Measurements from ENCODE around the gene TAF1D.

TAF1D gene

GRCh38 chr11:93732237-93732892 is 8.9 kb downstream of the TAF1D start:
- no CpG with 5 or more reads among the region's 4 CpGs for WGBS, 2 donors (ENCODE audit: extremely low coverage in 2 of 2, insufficient read length in 2 of 2, insufficient replicate concordance in 1 of 2)
- Histone ChIP-seq H3K79me1 (ENCODE audit: low read depth, low read length) (no peaks in the 10 kb centered on the region), H2BK120ac (ENCODE audit: low read depth, low read length) (no peak overlapping the region), H3K9ac (ENCODE audit: low read depth, low read length, poor library complexity) (no peak overlapping the region), H4K8ac (ENCODE audit: low read depth, low read length) (no peak overlapping the region), H3K23ac (ENCODE audit: low read depth, low read length, poor library complexity) (no peak overlapping the region), H3K4me3 (ENCODE audit: low read length in 2 of 2) (no peak overlapping the region), H2BK15ac (ENCODE audit: low read length) (no peak overlapping the region), H2BK12ac (ENCODE audit: low read length) (no peak overlapping the region), H3K18ac (ENCODE audit: low read length) (no peak overlapping the region), H3K14ac (ENCODE audit: low read length) (no peak overlapping the region), H3K27me3 (ENCODE audit: control insufficient read depth in 3 of 3, insufficient read depth in 3 of 3, low read depth in 1 of 3, low read length in 3 of 3) (no peaks in the 10 kb centered on the region), H3K4ac (ENCODE audit: low read length) (no peak overlapping the region), H3K9me3 (replicated peaks in 1 of 2; ENCODE audit: control insufficient read depth in 2 of 2, insufficient read depth in 1 of 2, low read depth in 1 of 2, low read length in 2 of 2) (no peaks in the 10 kb centered on the region), H2BK5ac (ENCODE audit: low read length) (no peak overlapping the region), H4K91ac (ENCODE audit: low read depth, low read length, poor library complexity) (no peak overlapping the region), H2AFZ (ENCODE audit: low read length) (no peak overlapping the region), H3K4me1 (ENCODE audit: control insufficient read depth in 2 of 2, insufficient read depth in 1 of 2, low read depth in 1 of 2, low read length in 2 of 2) (no peaks in the 10 kb centered on the region), H3K36me3 (replicated peaks in 1 of 2; ENCODE audit: control insufficient read depth in 2 of 2, insufficient read depth in 2 of 2, low read length in 2 of 2) (peaks cover 24 to 100% of the 10 kb centered on the region in 2 donors), H3K4me2 (ENCODE audit: insufficient read depth, low read length, poor library complexity, severe bottlenecking) (no peak overlapping the region), H2AK5ac (ENCODE audit: low read depth, low read length) (no peak overlapping the region), H3K27ac (replicated peaks; ENCODE audit: low read length) (no peak overlapping the region)
- DNase-seq (ENCODE audit: low spot score), result no peak

DNA sequence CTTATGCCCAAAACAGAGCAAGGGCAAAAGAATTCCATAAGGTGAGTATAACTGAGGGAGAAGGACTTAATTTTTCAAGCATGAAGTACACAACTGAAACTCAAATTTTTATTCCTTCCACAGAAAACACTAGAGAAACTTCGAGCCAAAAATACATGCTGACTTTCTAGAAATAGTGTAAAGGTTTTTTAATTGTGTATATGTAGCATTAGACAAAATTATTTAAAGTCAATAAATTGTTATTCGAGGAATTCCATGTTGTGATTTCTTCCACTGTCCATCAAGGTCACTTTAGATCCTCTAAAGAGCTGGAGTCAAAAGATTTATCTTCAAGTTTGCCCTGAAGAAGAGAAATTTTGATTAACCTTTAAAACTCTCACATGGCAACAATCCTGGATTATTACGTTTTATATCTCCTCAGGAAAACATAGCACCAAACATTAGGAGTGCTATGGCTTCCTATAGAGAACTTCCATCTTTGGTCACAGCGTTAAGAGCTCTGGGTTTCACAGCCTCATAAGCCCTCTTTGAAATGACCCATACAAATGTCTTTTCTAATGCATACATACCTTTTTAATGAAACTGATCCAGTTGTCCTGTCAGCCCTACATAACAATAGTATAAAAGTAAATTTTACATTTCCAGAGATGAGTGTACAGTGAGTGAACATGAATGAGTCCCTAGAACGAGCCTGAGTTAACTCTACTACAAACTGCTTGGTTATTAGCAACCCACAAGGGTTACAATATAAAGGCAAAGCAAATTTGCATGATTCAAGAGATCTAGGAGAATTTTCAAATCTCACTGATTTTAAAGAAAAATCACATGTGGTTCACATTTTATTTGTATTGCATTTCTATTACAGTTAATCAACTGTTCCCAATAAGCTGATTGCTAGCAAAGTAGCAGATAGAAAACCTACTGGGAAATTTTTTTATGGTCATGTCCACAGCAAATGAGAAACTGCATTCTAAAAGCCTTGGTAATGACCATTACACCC is 10.9 kb downstream of the TAF1D start:
- Histone ChIP-seq H4K8ac (ENCODE audit: low read depth, low read length) (no peak overlapping the region), H4K91ac (ENCODE audit: low read depth, low read length, poor library complexity) (no peak overlapping the region), H3K9ac (ENCODE audit: low read depth, low read length, poor library complexity) (no peak overlapping the region), H3K27me3 (ENCODE audit: control insufficient read depth in 3 of 3, insufficient read depth in 3 of 3, low read depth in 1 of 3, low read length in 3 of 3) (no peaks in the 10 kb centered on the region), H3K4me2 (ENCODE audit: insufficient read depth, low read length, poor library complexity, severe bottlenecking) (no peak overlapping the region), H3K18ac (ENCODE audit: low read length) (no peak overlapping the region), H2BK120ac (ENCODE audit: low read depth, low read length) (no peak overlapping the region), H3K23ac (ENCODE audit: low read depth, low read length, poor library complexity) (no peak overlapping the region), H2BK12ac (ENCODE audit: low read length) (no peak overlapping the region), H3K4me3 (ENCODE audit: low read length in 2 of 2) (no peak overlapping the region), H3K27ac (replicated peaks; ENCODE audit: low read length) (no peak overlapping the region), H2BK15ac (ENCODE audit: low read length) (no peak overlapping the region), H3K14ac (ENCODE audit: low read length) (no peak overlapping the region), H2AFZ (ENCODE audit: low read length) (no peak overlapping the region), H3K4me1 (ENCODE audit: control insufficient read depth in 2 of 2, insufficient read depth in 1 of 2, low read depth in 1 of 2, low read length in 2 of 2) (no peaks in the 10 kb centered on the region), H3K9me3 (replicated peaks in 1 of 2; ENCODE audit: control insufficient read depth in 2 of 2, insufficient read depth in 1 of 2, low read depth in 1 of 2, low read length in 2 of 2) (no peaks in the 10 kb centered on the region), H3K4ac (ENCODE audit: low read length) (no peak overlapping the region), H3K36me3 (replicated peaks in 1 of 2; ENCODE audit: control insufficient read depth in 2 of 2, insufficient read depth in 2 of 2, low read length in 2 of 2) (peaks cover 25 to 100% of the 10 kb centered on the region in 2 donors), H3K79me1 (ENCODE audit: low read depth, low read length) (no peaks in the 10 kb centered on the region), H2AK5ac (ENCODE audit: low read depth, low read length) (no peak overlapping the region), H2BK5ac (ENCODE audit: low read length) (no peak overlapping the region)
- no peak for DNase-seq (ENCODE audit: low spot score)
- WGBS, 2 donors (ENCODE audit: extremely low coverage in 2 of 2, insufficient read length in 2 of 2, insufficient replicate concordance in 1 of 2), result no CpG with 5 or more reads among the region's 5 CpGs

GRCh38 chr11:93729129-93729616 is 12.1 kb downstream of the TAF1D start:
- no peak overlapping the region for H3K23ac ChIP-seq (ENCODE audit: low read depth, low read length, poor library complexity)
- no peaks in the 10 kb centered on the region for H3K4me1 ChIP-seq (ENCODE audit: control insufficient read depth in 2 of 2, insufficient read depth in 1 of 2, low read depth in 1 of 2, low read length in 2 of 2)
- no peak overlapping the region for H2BK15ac ChIP-seq (ENCODE audit: low read length)
- no peak overlapping the region for H2BK12ac ChIP-seq (ENCODE audit: low read length)
- no peaks in the 10 kb centered on the region for H3K27me3 ChIP-seq (ENCODE audit: control insufficient read depth in 3 of 3, insufficient read depth in 3 of 3, low read depth in 1 of 3, low read length in 3 of 3)
- H3K9me3 ChIP-seq (replicated peaks in 1 of 2; ENCODE audit: control insufficient read depth in 2 of 2, insufficient read depth in 1 of 2, low read depth in 1 of 2, low read length in 2 of 2), result no peaks in the 10 kb centered on the region
- no peak overlapping the region for H2AK5ac ChIP-seq (ENCODE audit: low read depth, low read length)
- no peak overlapping the region for H2AFZ ChIP-seq (ENCODE audit: low read length)
- H3K4ac ChIP-seq (ENCODE audit: low read length), result no peak overlapping the region
- H3K36me3 ChIP-seq (replicated peaks in 1 of 2; ENCODE audit: control insufficient read depth in 2 of 2, insufficient read depth in 2 of 2, low read length in 2 of 2), result peaks cover 21 to 99% of the 10 kb centered on the region in 2 donors
- no peaks in the 10 kb centered on the region for H3K79me1 ChIP-seq (ENCODE audit: low read depth, low read length)
- H3K4me2 ChIP-seq (ENCODE audit: insufficient read depth, low read length, poor library complexity, severe bottlenecking), result no peak overlapping the region
- no peak overlapping the region for H2BK5ac ChIP-seq (ENCODE audit: low read length)
- H3K14ac ChIP-seq (ENCODE audit: low read length), result no peak overlapping the region
- no peak overlapping the region for H4K91ac ChIP-seq (ENCODE audit: low read depth, low read length, poor library complexity)
- DNase-seq (ENCODE audit: low spot score), result no peak
- no peak overlapping the region for H3K9ac ChIP-seq (ENCODE audit: low read depth, low read length, poor library complexity)
- H4K8ac ChIP-seq (ENCODE audit: low read depth, low read length), result no peak overlapping the region
- H3K18ac ChIP-seq (ENCODE audit: low read length), result no peak overlapping the region
- H3K27ac ChIP-seq (replicated peaks; ENCODE audit: low read length), result no peak overlapping the region
- WGBS, 2 donors (ENCODE audit: extremely low coverage in 2 of 2, insufficient read length in 2 of 2, insufficient replicate concordance in 1 of 2), result no CpG with 5 or more reads among the region's 5 CpGs
- no peak overlapping the region for H2BK120ac ChIP-seq (ENCODE audit: low read depth, low read length)
- H3K4me3 ChIP-seq (ENCODE audit: low read length in 2 of 2), result no peak overlapping the region

- H3K79me1 ChIP-seq (ENCODE audit: low read depth, low read length), result no peaks in the 10 kb centered on the region
- no peak overlapping the region for H2BK120ac ChIP-seq (ENCODE audit: low read depth, low read length)
- no peak overlapping the region for H2AK5ac ChIP-seq (ENCODE audit: low read depth, low read length)
- H2BK12ac ChIP-seq (ENCODE audit: low read length), result no peak overlapping the region
- H2BK5ac ChIP-seq (ENCODE audit: low read length), result no peak overlapping the region
- H4K8ac ChIP-seq (ENCODE audit: low read depth, low read length), result no peak overlapping the region
- H3K14ac ChIP-seq (ENCODE audit: low read length), result no peak overlapping the region
- no peak overlapping the region for H3K27ac ChIP-seq (replicated peaks; ENCODE audit: low read length)
- no peak overlapping the region for H3K4ac ChIP-seq (ENCODE audit: low read length)
- no peak overlapping the region for H3K18ac ChIP-seq (ENCODE audit: low read length)
- H3K9ac ChIP-seq (ENCODE audit: low read depth, low read length, poor library complexity), result no peak overlapping the region
- H3K23ac ChIP-seq (ENCODE audit: low read depth, low read length, poor library complexity), result no peak overlapping the region
- no peaks in the 10 kb centered on the region for H3K9me3 ChIP-seq (replicated peaks in 1 of 2; ENCODE audit: control insufficient read depth in 2 of 2, insufficient read depth in 1 of 2, low read depth in 1 of 2, low read length in 2 of 2)
- no peak overlapping the region for H2BK15ac ChIP-seq (ENCODE audit: low read length)
- no peak overlapping the region for H2AFZ ChIP-seq (ENCODE audit: low read length)
- DNase-seq (ENCODE audit: low spot score), result no peak
- H3K4me3 ChIP-seq (ENCODE audit: low read length in 2 of 2), result no peak overlapping the region
- H3K4me1 ChIP-seq (ENCODE audit: control insufficient read depth in 2 of 2, insufficient read depth in 1 of 2, low read depth in 1 of 2, low read length in 2 of 2), result no peaks in the 10 kb centered on the region
- H4K91ac ChIP-seq (ENCODE audit: low read depth, low read length, poor library complexity), result no peak overlapping the region
- no peaks in the 10 kb centered on the region for H3K27me3 ChIP-seq (ENCODE audit: control insufficient read depth in 3 of 3, insufficient read depth in 3 of 3, low read depth in 1 of 3, low read length in 3 of 3)
- H3K36me3 ChIP-seq (replicated peaks in 1 of 2; ENCODE audit: control insufficient read depth in 2 of 2, insufficient read depth in 2 of 2, low read length in 2 of 2), result peaks cover 21 to 99% of the 10 kb centered on the region in 2 donors
- H3K4me2 ChIP-seq (ENCODE audit: insufficient read depth, low read length, poor library complexity, severe bottlenecking), result no peak overlapping the region
- no CpG with 5 or more reads among the region's 2 CpGs for WGBS, 2 donors (ENCODE audit: extremely low coverage in 2 of 2, insufficient read length in 2 of 2, insufficient replicate concordance in 1 of 2)
Measured at GRCh38 chr11:93728792-93729128, 12.5 kb downstream of the TAF1D start.

Data from neuronal stem cell (in vitro differentiated cells).